Measurements from ENCODE around the gene LMAN2L.

LMAN2L gene

GRCh38 chr2:96760036-96760985 lies 20.4 kb upstream of the LMAN2L start, which contains the start of gene CNNM4:
CNNM4 (plus strand) TSS chr2:96760902; CDS start chr2:96761000, 98 bp downstream.
- no peak within 1 kb of the TSS for H3K27ac ChIP-seq (ENCODE audit: low read depth, low read length, poor library complexity, severe bottlenecking)
- no peaks in the 10 kb centered on the region for H3K9me3 ChIP-seq (ENCODE audit: low read length)
- no peaks in the 10 kb centered on the region for H3K79me2 ChIP-seq (ENCODE audit: insufficient read depth, low read length)
- no peaks in the 10 kb centered on the region for H3F3A ChIP-seq (ENCODE audit: insufficient read depth, low read length)
- H3K4me3 ChIP-seq (ENCODE audit: low read depth, low read length, poor library complexity, severe bottlenecking) = peak within 1 kb of the TSS; percentile 67
- H4K20me1 ChIP-seq (ENCODE audit: insufficient read depth, low read length) = no peaks in the 10 kb centered on the region
- H3K9ac ChIP-seq (ENCODE audit: low read length) = peak within 1 kb of the TSS; percentile 74
- H3K4me1 ChIP-seq (ENCODE audit: insufficient read depth, low read length, severe bottlenecking) = peaks cover 47% of the 10 kb centered on the region
- H3K9me2 ChIP-seq (ENCODE audit: low read depth, low read length) = no peaks in the 10 kb centered on the region
- H3K36me3 ChIP-seq (ENCODE audit: insufficient read depth, low read length) = no peaks in the 10 kb centered on the region
- no peaks in the 10 kb centered on the region for H3K27me3 ChIP-seq (ENCODE audit: insufficient read depth, low read length)
- peak within 1 kb of the TSS; percentile 72 for H2AFZ ChIP-seq (ENCODE audit: low read length)
- TF ChIP-seq CTCF (IDR thresholded peaks at IDR 0.05; ENCODE audit: low read length) (no peak), EZH2 (IDR thresholded peaks at IDR 0.05; ENCODE audit: borderline replicate concordance, low read length) (no peak)
- H3K4me2 ChIP-seq (ENCODE audit: low read length) = peak within 1 kb of the TSS; percentile 92

- Histone ChIP-seq H3K4me1 (ENCODE audit: insufficient read depth, low read length, severe bottlenecking) (peaks cover 47% of the 10 kb centered on the region), H3K27ac (ENCODE audit: low read depth, low read length, poor library complexity, severe bottlenecking) (no peak overlapping the region), H3K4me3 (ENCODE audit: low read depth, low read length, poor library complexity, severe bottlenecking) (no peak overlapping the region), H3K9me3 (ENCODE audit: low read length) (no peaks in the 10 kb centered on the region), H3F3A (ENCODE audit: insufficient read depth, low read length) (no peaks in the 10 kb centered on the region), H3K79me2 (ENCODE audit: insufficient read depth, low read length) (no peaks in the 10 kb centered on the region), H3K36me3 (ENCODE audit: insufficient read depth, low read length) (no peaks in the 10 kb centered on the region), H2AFZ (ENCODE audit: low read length) (no peak overlapping the region), H3K9me2 (ENCODE audit: low read depth, low read length) (no peaks in the 10 kb centered on the region), H3K4me2 (ENCODE audit: low read length) (no peak overlapping the region), H4K20me1 (ENCODE audit: insufficient read depth, low read length) (no peaks in the 10 kb centered on the region), H3K9ac (ENCODE audit: low read length) (no peak overlapping the region), H3K27me3 (ENCODE audit: insufficient read depth, low read length) (no peaks in the 10 kb centered on the region)
- no peak for TF ChIP-seq CTCF (IDR thresholded peaks at IDR 0.05; ENCODE audit: low read length)
- TF ChIP-seq EZH2 (IDR thresholded peaks at IDR 0.05; ENCODE audit: borderline replicate concordance, low read length) = no peak
These were observed 19.7 kb upstream of the LMAN2L start for GRCh38 chr2:96759548-96759947.

GRCh38 chr2:96758987-96759386 lies 19.1 kb upstream of the LMAN2L start:
- H3K4me3 ChIP-seq (ENCODE audit: low read depth, low read length, poor library complexity, severe bottlenecking) = no peak overlapping the region
- no peak overlapping the region for H3K9ac ChIP-seq (ENCODE audit: low read length)
- H3K79me2 ChIP-seq (ENCODE audit: insufficient read depth, low read length) = no peaks in the 10 kb centered on the region
- no peak overlapping the region for H2AFZ ChIP-seq (ENCODE audit: low read length)
- no peaks in the 10 kb centered on the region for H4K20me1 ChIP-seq (ENCODE audit: insufficient read depth, low read length)
- H3K27ac ChIP-seq (ENCODE audit: low read depth, low read length, poor library complexity, severe bottlenecking) = no peak overlapping the region
- H3F3A ChIP-seq (ENCODE audit: insufficient read depth, low read length) = no peaks in the 10 kb centered on the region
- TF ChIP-seq CTCF (IDR thresholded peaks at IDR 0.05; ENCODE audit: low read length) (no peak), EZH2 (IDR thresholded peaks at IDR 0.05; ENCODE audit: borderline replicate concordance, low read length) (no peak)
- H3K4me1 ChIP-seq (ENCODE audit: insufficient read depth, low read length, severe bottlenecking) = peaks cover 42% of the 10 kb centered on the region
- no peaks in the 10 kb centered on the region for H3K9me2 ChIP-seq (ENCODE audit: low read depth, low read length)
- H3K4me2 ChIP-seq (ENCODE audit: low read length) = no peak overlapping the region
- no peaks in the 10 kb centered on the region for H3K27me3 ChIP-seq (ENCODE audit: insufficient read depth, low read length)
- H3K9me3 ChIP-seq (ENCODE audit: low read length) = no peaks in the 10 kb centered on the region
- H3K36me3 ChIP-seq (ENCODE audit: insufficient read depth, low read length) = no peaks in the 10 kb centered on the region
